A549 (cell line): ENCODE results near the gene UBB. TPM values are rescaled to one million over a fixed set of nuclear protein-coding genes. Genes with fewer than 3 reads are reported as not detected.
A peak's percentile ranks its signal among the peaks of the same experiment; 100 is the strongest.

Experiments used
- ATAC-seq, 2 experiments: fragments of 200-7000 bp in 1 of 2; fragments of >200 bp in 1 of 2; cut with Nextera tagmentation in 1 of 2; cut with Tn5 transposase in 1 of 2; 3 replicates each; pipeline versions ENCODE4 v1.8.0 to v1.9.1; 2018 to 2020; ENCODE audit warnings: mild to moderate bottlenecking in 1 of 2, moderate library complexity in 1 of 2
- CTCF ChIA-PET: fragments of 300-600 bp; sonication (Branson Sonifier 250); formaldehyde crosslinking; extraction: SDS; loops from one replicate; lab custom pipeline; 2021; ENCODE audit warnings: antibody characterized with exemption, inconsistent platforms; lab: Yijun Ruan, JAX
- POLR2A ChIA-PET: fragments of 350-600 bp; formaldehyde crosslinking; extraction: SDS; loops from one replicate; lab custom pipeline; 2021; ENCODE audit warnings: antibody characterized with exemption, inconsistent platforms; lab: Yijun Ruan, JAX
- DNase-seq, 2 experiments: peaks; one replicate each; pipeline versions ENCODE4 v3.0.0 to v3.0.0-alpha.2; 2011 to 2016; ENCODE audit warnings: low read depth in 1 of 2, low spot score in 1 of 2
- FAIRE-seq: peaks from 2 replicates; lab custom pipeline; 2011; peaks lifted over from hg19 to GRCh38; lab: Jason Lieb, UNC
- H3K27ac ChIP-seq, 2 experiments: fragments of >200 bp; sonication (Bioruptor Twin); formaldehyde crosslinking; 3 replicates each; pipeline ENCODE4 v1.5.1; 2016 to 2017
- H3K4me1 ChIP-seq: fragments of >200 bp; sonication (Bioruptor Twin); formaldehyde crosslinking; 3 replicates; pipeline ENCODE4 v1.6.1; 2016
- H3K4me2 ChIP-seq: fragments of >200 bp; sonication (Bioruptor Twin); formaldehyde crosslinking; 3 replicates; pipeline ENCODE4 v1.6.1; 2016
- H3K4me3 ChIP-seq: fragments of >200 bp; sonication (Bioruptor Twin); formaldehyde crosslinking; 3 replicates; pipeline ENCODE4 v1.5.1; 2016
- H3K9me3 ChIP-seq: fragments of >200 bp; sonication (Bioruptor Twin); formaldehyde crosslinking; 3 replicates; pipeline ENCODE4 v1.6.1; 2016
- CBX2 ChIP-seq: fragments of 200-600 bp; sonication (generic); IDR thresholded peaks from 2 replicates; pipeline ENCODE4 v1.6.1; 2016; ENCODE audit warnings: low read depth, mild to moderate bottlenecking, borderline replicate concordance
- CEBPB ChIP-seq, 2 experiments: fragments of >200 bp in 1 of 2; sonication (Bioruptor Twin) in 1 of 2; formaldehyde crosslinking in 1 of 2; IDR thresholded peaks; 2 replicates each; pipeline ENCODE4 v1.6.1; 2012 to 2016
- EHMT2 ChIP-seq: fragments of 200-600 bp; sonication (generic); IDR thresholded peaks from 2 replicates; pipeline ENCODE4 v1.6.1; 2016; ENCODE audit warnings: antibody characterized with exemption, low read depth, mild to moderate bottlenecking, moderate library complexity
- EP300 ChIP-seq, 2 experiments: fragments of >200 bp; sonication (Bioruptor Twin); formaldehyde crosslinking; IDR thresholded peaks; 2 replicates in 1 of 2; 3 replicates in 1 of 2; pipeline ENCODE4 v1.6.1; 2016 to 2017
- ESRRA ChIP-seq: fragments of 150-350 bp; IDR thresholded peaks from 2 replicates; pipeline ENCODE4 v1.6.1; 2014; ENCODE audit warnings: mild to moderate bottlenecking, low read length, borderline replicate concordance
- FOSB ChIP-seq: fragments of 250-450 bp; sonication (Bioruptor Pico); IDR thresholded peaks from 2 replicates; pipeline ENCODE4 v1.5.0; 2020; ENCODE audit warnings: mild to moderate bottlenecking, moderate library complexity
- FOSL2 ChIP-seq, 2 experiments: fragments of 450-650 bp in 1 of 2; fragments of >200 bp in 1 of 2; sonication (Bioruptor Twin) in 1 of 2; formaldehyde crosslinking; IDR thresholded peaks; 2 replicates each; pipeline versions ENCODE4 v1.5.0 to v1.6.1; 2016 to 2020; ENCODE audit warnings: mild to moderate bottlenecking in 1 of 2, moderate library complexity in 1 of 2
- FOXS1 ChIP-seq: fragments of 250-450 bp; sonication (Bioruptor Pico); IDR thresholded peaks from 2 replicates; pipeline ENCODE4 v1.5.0; 2020; ENCODE audit warnings: mild to moderate bottlenecking, moderate library complexity
- HES2 ChIP-seq: fragments of >200 bp; sonication (Bioruptor Twin); formaldehyde crosslinking; IDR thresholded peaks from 2 replicates; pipeline ENCODE4 v1.6.1; 2016
- HOXA7 ChIP-seq: fragments of 250-450 bp; sonication (Bioruptor Pico); IDR thresholded peaks from 2 replicates; pipeline ENCODE4 v1.5.0; 2020; ENCODE audit warnings: mild to moderate bottlenecking, moderate library complexity
- HOXB5 ChIP-seq: fragments of 250-450 bp; sonication (Bioruptor Pico); IDR thresholded peaks from 2 replicates; pipeline ENCODE4 v1.5.0; 2020; ENCODE audit warnings: mild to moderate bottlenecking, moderate library complexity
- JUN ChIP-seq, 2 experiments: fragments of >200 bp; sonication (Bioruptor Twin); formaldehyde crosslinking; IDR thresholded peaks; 2 replicates in 1 of 2; 3 replicates in 1 of 2; pipeline ENCODE4 v1.6.1; 2016 to 2017
- JUNB ChIP-seq: fragments of >200 bp; sonication (Bioruptor Twin); formaldehyde crosslinking; IDR thresholded peaks from 2 replicates; pipeline ENCODE4 v1.6.1; 2016
- KDM1A ChIP-seq: fragments of 200-600 bp; sonication (generic); IDR thresholded peaks from 2 replicates; pipeline ENCODE4 v1.6.1; 2016; ENCODE audit warnings: low read depth, mild to moderate bottlenecking
- KDM5A ChIP-seq: fragments of 200-600 bp; sonication (generic); IDR thresholded peaks from 2 replicates; pipeline ENCODE4 v1.6.1; 2016; ENCODE audit warnings: antibody characterized with exemption, mild to moderate bottlenecking
- MAFK ChIP-seq: fragments of 450-650 bp; IDR thresholded peaks from 2 replicates; pipeline ENCODE4 v1.6.1; 2014; ENCODE audit not compliant: partially characterized antibody
- MAX ChIP-seq: IDR thresholded peaks from 2 replicates; pipeline ENCODE4 v1.6.1; 2012
- MYC ChIP-seq: IDR thresholded peaks from 2 replicates; pipeline ENCODE4 v1.6.1; 2012; ENCODE audit warnings: mild to moderate bottlenecking, inconsistent platforms, low read length, improper control_type of control experiment, borderline replicate concordance
- PHF8 ChIP-seq: fragments of 200-600 bp; sonication (generic); IDR thresholded peaks from 2 replicates; pipeline ENCODE4 v1.6.1; 2016; ENCODE audit warnings: low read depth, mild to moderate bottlenecking, antibody characterized with exemption, moderate library complexity, borderline replicate concordance
- POLR2A ChIP-seq: IDR thresholded peaks from 2 replicates; pipeline ENCODE4 v1.6.1; 2012; ENCODE audit warnings: mild to moderate bottlenecking, low read length
- RARB ChIP-seq: fragments of 250-450 bp; sonication (Bioruptor Pico); IDR thresholded peaks from 2 replicates; pipeline ENCODE4 v1.8.0; 2021; ENCODE audit warnings: mild to moderate bottlenecking, moderate library complexity
- REST ChIP-seq: fragments of 200-600 bp; sonication (generic); IDR thresholded peaks from 2 replicates; pipeline ENCODE4 v1.6.1; 2016; ENCODE audit warnings: antibody characterized with exemption, mild to moderate bottlenecking, moderate library complexity
- SREBF2 ChIP-seq: fragments of 450-650 bp; IDR thresholded peaks from 2 replicates; pipeline ENCODE4 v1.6.1; 2014; ENCODE audit warnings: mild to moderate bottlenecking, moderate library complexity
- TFCP2L1 ChIP-seq: fragments of 250-450 bp; sonication (Bioruptor Pico); IDR thresholded peaks from 2 replicates; pipeline ENCODE4 v1.5.0; 2021; ENCODE audit warnings: mild to moderate bottlenecking
- ZSCAN20 ChIP-seq: fragments of 250-450 bp; sonication (Bioruptor Pico); IDR thresholded peaks from 2 replicates; pipeline ENCODE4 v1.8.0; 2022; ENCODE audit warnings: mild to moderate bottlenecking, moderate library complexity
- WGBS: methylation state at CpG from one replicate; pipeline ENCODE4 v1.1.6; 2017; ENCODE audit errors: missing lambda C conversion rate; 5-methylcytosine and 5-hydroxymethylcytosine counted together
- polyA plus RNA-seq, 4 experiments: library from polyadenylated mRNA; depleted of rRNA in 3 of 4; stranded (reverse); fragments of >200 nt; fragmentation: RNase III in 1 of 4; extraction: RNeasy Plus Mini Kit Qiagen cat#74134 plus additional on column Dnase treatment in 1 of 4; gene quantifications; 2 replicates in 3 of 4; 3 replicates in 1 of 4; pipeline ENCODE4 v1.2.3, GENCODE V29; 2011 to 2017
- TF ChIP-seq, protein P1 (sequence below): fragments of >200 bp; sonication (Bioruptor Twin); formaldehyde crosslinking; IDR thresholded peaks from 3 replicates; pipeline ENCODE4 v1.6.1; 2016
- TF ChIP-seq, protein P2 (sequence below): IDR thresholded peaks from 2 replicates; pipeline ENCODE4 v1.6.1; 2012

The UBB gene
- polyA plus RNA-seq, 2 of the 4 experiments (the other 2 are of a cell fraction): 2,404 to 2,851 TPM

DNA sequence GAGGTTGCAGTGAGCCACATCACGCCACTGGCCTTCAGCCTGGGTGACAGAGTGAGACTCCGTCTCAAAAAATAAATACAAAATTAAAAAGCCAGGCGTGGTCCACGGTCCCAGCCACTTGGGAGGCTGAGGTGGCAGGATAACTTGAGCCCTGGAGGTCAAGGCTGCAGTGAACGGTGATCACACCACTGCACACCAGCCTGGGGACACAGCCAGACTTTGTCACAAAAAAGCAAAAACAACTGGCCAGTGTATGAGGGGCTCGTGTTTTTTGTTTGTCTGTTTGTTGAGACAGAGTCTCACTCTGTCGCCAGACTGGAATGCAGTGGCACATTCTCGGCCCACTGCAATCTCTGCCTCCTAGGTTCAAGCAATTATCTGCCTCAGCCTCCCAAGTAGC lies 1.2 kb upstream of the UBB start:
- POLR2A ChIA-PET: interaction anchor here (1.2 to 2.3 kb wide), 2 partner anchors 59 kb away, joined by 5 to 57 read pairs; no protein-coding TSS in a partner anchor
- WGBS: 92% methylated on average over 8 of the region's 8 CpGs
- no peak for FAIRE-seq
- H3K27ac ChIP-seq: peak overlapping the region; percentile 91 to 95; a peak in 4 of 6 replicates
- H3K9me3 ChIP-seq: no peaks in the 10 kb centered on the region
- H3K4me2 ChIP-seq: peak overlapping the region; percentile 93; the same call in 1 of the 3 replicates
- TF ChIP-seq, protein P1, sequence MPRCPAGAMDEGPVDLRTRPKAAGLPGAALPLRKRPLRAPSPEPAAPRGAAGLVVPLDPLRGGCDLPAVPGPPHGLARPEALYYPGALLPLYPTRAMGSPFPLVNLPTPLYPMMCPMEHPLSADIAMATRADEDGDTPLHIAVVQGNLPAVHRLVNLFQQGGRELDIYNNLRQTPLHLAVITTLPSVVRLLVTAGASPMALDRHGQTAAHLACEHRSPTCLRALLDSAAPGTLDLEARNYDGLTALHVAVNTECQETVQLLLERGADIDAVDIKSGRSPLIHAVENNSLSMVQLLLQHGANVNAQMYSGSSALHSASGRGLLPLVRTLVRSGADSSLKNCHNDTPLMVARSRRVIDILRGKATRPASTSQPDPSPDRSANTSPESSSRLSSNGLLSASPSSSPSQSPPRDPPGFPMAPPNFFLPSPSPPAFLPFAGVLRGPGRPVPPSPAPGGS: no peak
- TF ChIP-seq MYC (no peak), PHF8 (no peak), SREBF2 (no peak), CEBPB (IDR thresholded peaks at IDR 0.05) (no peak), ESRRA (no peak), TFCP2L1 (no peak), KDM5A (no peak), FOSL2 (IDR thresholded peaks at IDR 0.05) (no peak), FOSL2 (CRISPR knock-in tag; IDR thresholded peaks at IDR 0.05) (no peak), FOXS1 (CRISPR knock-in tag) (no peak), HES2 (no peak), EHMT2 (no peak), JUN (IDR thresholded peaks at IDR 0.05) (no peak), HOXA7 (CRISPR knock-in tag) (no peak), POLR2A (no peak), MAFK (no peak), KDM1A (no peak), HOXB5 (no peak)
- TF ChIP-seq, protein P2, sequence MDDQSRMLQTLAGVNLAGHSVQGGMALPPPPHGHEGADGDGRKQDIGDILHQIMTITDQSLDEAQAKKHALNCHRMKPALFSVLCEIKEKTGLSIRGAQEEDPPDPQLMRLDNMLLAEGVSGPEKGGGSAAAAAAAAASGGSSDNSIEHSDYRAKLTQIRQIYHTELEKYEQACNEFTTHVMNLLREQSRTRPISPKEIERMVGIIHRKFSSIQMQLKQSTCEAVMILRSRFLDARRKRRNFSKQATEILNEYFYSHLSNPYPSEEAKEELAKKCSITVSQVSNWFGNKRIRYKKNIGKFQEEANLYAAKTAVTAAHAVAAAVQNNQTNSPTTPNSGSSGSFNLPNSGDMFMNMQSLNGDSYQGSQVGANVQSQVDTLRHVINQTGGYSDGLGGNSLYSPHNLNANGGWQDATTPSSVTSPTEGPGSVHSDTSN: no peak
- no peak overlapping the region for H3K4me3 ChIP-seq
- peaks cover 43% of the 10 kb centered on the region for H3K4me1 ChIP-seq
- no peak for ATAC-seq
- CTCF ChIA-PET: interaction anchor here (0.9 to 10.2 kb wide), 4 partner anchors 16 to 142 kb away, joined by 3 to 132 read pairs (median 21); partner anchors contain the start of gene CENPV
- no peak for DNase-seq

- no peak for DNase-seq
- H3K9me3 ChIP-seq: no peaks in the 10 kb centered on the region
- POLR2A ChIA-PET: interaction anchor here (0.9 to 2.3 kb wide), 30 partner anchors 15 to 272 kb away, joined by 3 to 57 read pairs (median 7); partner anchors contain the start of genes CENPV, LRRC75A, NCOR1 and PIGL
- H3K4me2 ChIP-seq: peak overlapping the region; percentile 93
- TF ChIP-seq HOXA7 (CRISPR knock-in tag) (peak; percentile 92), KDM5A (0 out of 2 replicates have a peak, but pooled peaks have one; percentile 49), MAFK (no peak), REST (no peak), JUNB (no peak), FOSB (CRISPR knock-in tag) (peak; percentile 84; the same call in 1 of the 2 replicates), MAX (no peak), EP300 (IDR thresholded peaks at IDR 0.05) (0 out of 5 replicates have a peak, but pooled peaks of 1 of the 2 experiments have one; percentile 12), ZSCAN20 (no peak), CBX2 (no peak), RARB (CRISPR knock-in tag) (peak; percentile 48; the same call in 1 of the 2 replicates)
- no peak for ATAC-seq
- CTCF ChIA-PET: interaction anchor here (0.7 to 3.2 kb wide), 3 partner anchors 18 to 98 kb away, joined by 3 to 28 read pairs (median 7); no protein-coding TSS in a partner anchor
- H3K4me1 ChIP-seq: peaks cover 43% of the 10 kb centered on the region
- WGBS: 2% methylated on average over 14 of the region's 14 CpGs
- FAIRE-seq: no peak
- peak overlapping the region; percentile 88 for H3K4me3 ChIP-seq
- H3K27ac ChIP-seq: peak overlapping the region; percentile 91 to 95
Measured at GRCh38 chr17:16381496-16381820, 567 bp downstream of the UBB start.
